A549 (cell line): ENCODE results near the gene IDUA. TPM values are rescaled to one million over a fixed set of nuclear protein-coding genes. Genes with fewer than 3 reads are reported as not detected.
A peak's percentile ranks its signal among the peaks of the same experiment; 100 is the strongest.

ENCODE experiments used
- ATAC-seq, 2 experiments: fragments of 200-7000 bp in 1 of 2; fragments of >200 bp in 1 of 2; cut with Nextera tagmentation in 1 of 2; cut with Tn5 transposase in 1 of 2; 3 replicates each; pipeline versions ENCODE4 v1.8.0 to v1.9.1; 2018 to 2020; ENCODE audit warnings: mild to moderate bottlenecking in 1 of 2, moderate library complexity in 1 of 2
- CTCF ChIA-PET: fragments of 300-600 bp; sonication (Branson Sonifier 250); formaldehyde crosslinking; extraction: SDS; loops from one replicate; lab custom pipeline; 2021; ENCODE audit warnings: antibody characterized with exemption, inconsistent platforms; lab: Yijun Ruan, JAX
- POLR2A ChIA-PET: fragments of 350-600 bp; formaldehyde crosslinking; extraction: SDS; loops from one replicate; lab custom pipeline; 2021; ENCODE audit warnings: antibody characterized with exemption, inconsistent platforms; lab: Yijun Ruan, JAX
- DNase-seq, 2 experiments: peaks; one replicate each; pipeline versions ENCODE4 v3.0.0 to v3.0.0-alpha.2; 2011 to 2016; ENCODE audit warnings: low read depth in 1 of 2, low spot score in 1 of 2
- FAIRE-seq: peaks from 2 replicates; lab custom pipeline; 2011; peaks lifted over from hg19 to GRCh38; lab: Jason Lieb, UNC
- H3K27ac ChIP-seq, 2 experiments: fragments of >200 bp; sonication (Bioruptor Twin); formaldehyde crosslinking; 3 replicates each; pipeline ENCODE4 v1.5.1; 2016 to 2017
- H3K4me1 ChIP-seq: fragments of >200 bp; sonication (Bioruptor Twin); formaldehyde crosslinking; 3 replicates; pipeline ENCODE4 v1.6.1; 2016
- H3K4me2 ChIP-seq: fragments of >200 bp; sonication (Bioruptor Twin); formaldehyde crosslinking; 3 replicates; pipeline ENCODE4 v1.6.1; 2016
- H3K4me3 ChIP-seq: fragments of >200 bp; sonication (Bioruptor Twin); formaldehyde crosslinking; 3 replicates; pipeline ENCODE4 v1.5.1; 2016
- H3K9me3 ChIP-seq: fragments of >200 bp; sonication (Bioruptor Twin); formaldehyde crosslinking; 3 replicates; pipeline ENCODE4 v1.6.1; 2016
- CBX2 ChIP-seq: fragments of 200-600 bp; sonication (generic); IDR thresholded peaks from 2 replicates; pipeline ENCODE4 v1.6.1; 2016; ENCODE audit warnings: low read depth, mild to moderate bottlenecking, borderline replicate concordance
- CBX8 ChIP-seq: fragments of 200-600 bp; sonication (generic); IDR thresholded peaks from 2 replicates; pipeline ENCODE4 v1.6.1; 2016
- CHD2 ChIP-seq: fragments of 150-350 bp; IDR thresholded peaks from 2 replicates; pipeline ENCODE4 v1.6.1; 2014; ENCODE audit warnings: low read length; ENCODE audit not compliant: partially characterized antibody
- CHD4 ChIP-seq: fragments of 200-600 bp; sonication (generic); IDR thresholded peaks from 2 replicates; pipeline ENCODE4 v1.6.1; 2016; ENCODE audit warnings: antibody characterized with exemption, mild to moderate bottlenecking, borderline replicate concordance
- EP300 ChIP-seq, 2 experiments: fragments of >200 bp; sonication (Bioruptor Twin); formaldehyde crosslinking; IDR thresholded peaks; 2 replicates in 1 of 2; 3 replicates in 1 of 2; pipeline ENCODE4 v1.6.1; 2016 to 2017
- FOXS1 ChIP-seq: fragments of 250-450 bp; sonication (Bioruptor Pico); IDR thresholded peaks from 2 replicates; pipeline ENCODE4 v1.5.0; 2020; ENCODE audit warnings: mild to moderate bottlenecking, moderate library complexity
- JUNB ChIP-seq: fragments of >200 bp; sonication (Bioruptor Twin); formaldehyde crosslinking; IDR thresholded peaks from 2 replicates; pipeline ENCODE4 v1.6.1; 2016
- KDM1A ChIP-seq: fragments of 200-600 bp; sonication (generic); IDR thresholded peaks from 2 replicates; pipeline ENCODE4 v1.6.1; 2016; ENCODE audit warnings: low read depth, mild to moderate bottlenecking
- MAFK ChIP-seq: fragments of 450-650 bp; IDR thresholded peaks from 2 replicates; pipeline ENCODE4 v1.6.1; 2014; ENCODE audit not compliant: partially characterized antibody
- MAZ ChIP-seq: fragments of 150-350 bp; IDR thresholded peaks from 2 replicates; pipeline ENCODE4 v1.6.1; 2014; ENCODE audit warnings: antibody characterized with exemption, low read depth, low read length, borderline replicate concordance
- MYC ChIP-seq: IDR thresholded peaks from 2 replicates; pipeline ENCODE4 v1.6.1; 2012; ENCODE audit warnings: mild to moderate bottlenecking, inconsistent platforms, low read length, improper control_type of control experiment, borderline replicate concordance
- NFE2L2 ChIP-seq: fragments of 150-350 bp; conservative IDR thresholded peaks from 2 replicates; pipeline ENCODE4 v1.6.1; 2014; ENCODE audit warnings: low read length
- NPAS2 ChIP-seq: fragments of 250-450 bp; sonication (Bioruptor Pico); IDR thresholded peaks from 2 replicates; pipeline ENCODE4 v1.8.0; 2022; ENCODE audit warnings: mild to moderate bottlenecking, moderate library complexity, borderline replicate concordance
- RCOR1 ChIP-seq: fragments of 150-350 bp; IDR thresholded peaks from 2 replicates; pipeline ENCODE4 v1.6.1; 2014; ENCODE audit warnings: antibody characterized with exemption, low read length, low read depth
- RFX5 ChIP-seq: fragments of 450-650 bp; IDR thresholded peaks from 2 replicates; pipeline ENCODE4 v1.7.1; 2014; ENCODE audit warnings: antibody characterized with exemption, mild to moderate bottlenecking, moderate library complexity
- TFCP2L1 ChIP-seq: fragments of 250-450 bp; sonication (Bioruptor Pico); IDR thresholded peaks from 2 replicates; pipeline ENCODE4 v1.5.0; 2021; ENCODE audit warnings: mild to moderate bottlenecking
- TP53 ChIP-seq: fragments of 250-450 bp; sonication (Bioruptor Pico); IDR thresholded peaks from 2 replicates; pipeline ENCODE4 v1.5.0; 2021; ENCODE audit warnings: mild to moderate bottlenecking, moderate library complexity
- ZC3H11A ChIP-seq: fragments of 450-650 bp; IDR thresholded peaks from 2 replicates; pipeline ENCODE4 v1.6.1; 2014; ENCODE audit warnings: antibody characterized with exemption, mild to moderate bottlenecking
- ZFP36 ChIP-seq: fragments of 450-650 bp; IDR thresholded peaks from 2 replicates; pipeline ENCODE4 v1.6.1; 2014; ENCODE audit warnings: borderline replicate concordance; ENCODE audit not compliant: partially characterized antibody
- WGBS: methylation state at CpG from one replicate; pipeline ENCODE4 v1.1.6; 2017; ENCODE audit errors: missing lambda C conversion rate; 5-methylcytosine and 5-hydroxymethylcytosine counted together
- polyA plus RNA-seq, 4 experiments: library from polyadenylated mRNA; depleted of rRNA in 3 of 4; stranded (reverse); fragments of >200 nt; fragmentation: RNase III in 1 of 4; extraction: RNeasy Plus Mini Kit Qiagen cat#74134 plus additional on column Dnase treatment in 1 of 4; gene quantifications; 2 replicates in 3 of 4; 3 replicates in 1 of 4; pipeline ENCODE4 v1.2.3, GENCODE V29; 2011 to 2017
- TF ChIP-seq, protein P1 (sequence below): fragments of 250-450 bp; sonication (Bioruptor Pico); IDR thresholded peaks from 2 replicates; pipeline ENCODE4 v1.5.0; 2021; ENCODE audit warnings: mild to moderate bottlenecking, moderate library complexity, borderline replicate concordance
- TF ChIP-seq, protein P2 (sequence below): fragments of 200-600 bp; sonication (generic); IDR thresholded peaks from 2 replicates; pipeline ENCODE4 v1.6.1; 2016; ENCODE audit warnings: antibody characterized with exemption, mild to moderate bottlenecking, moderate library complexity
- TF ChIP-seq, protein P3 (sequence below): fragments of >200 bp; sonication (Bioruptor Twin); formaldehyde crosslinking; IDR thresholded peaks from 3 replicates; pipeline ENCODE4 v1.6.1; 2016
- TF ChIP-seq, protein P4 (sequence below): fragments of >200 bp; sonication (Bioruptor Twin); formaldehyde crosslinking; IDR thresholded peaks from 2 replicates; pipeline ENCODE4 v1.6.1; 2016
- TF ChIP-seq, protein P5 (sequence below): fragments of 250-450 bp; sonication (Bioruptor Pico); IDR thresholded peaks from 2 replicates; pipeline ENCODE4 v1.5.0; 2020; ENCODE audit warnings: low read depth, mild to moderate bottlenecking, moderate library complexity
- TF ChIP-seq, protein P6 (sequence below): fragments of 450-650 bp; IDR thresholded peaks from 2 replicates; pipeline ENCODE4 v1.6.1; 2014; ENCODE audit warnings: antibody characterized with exemption
- TF ChIP-seq, protein P7 (sequence below): IDR thresholded peaks from 2 replicates; pipeline ENCODE4 v1.6.1; 2012

The IDUA gene
- polyA plus RNA-seq, 2 of the 4 experiments (the other 2 are of a cell fraction), result 3.1 to 19.4 TPM

GRCh38 chr4:1024882-1025545 is 38.2 kb downstream of the IDUA start:
- no peak for FAIRE-seq
- Histone ChIP-seq H3K27ac (no peak overlapping the region), H3K4me2 (no peak overlapping the region), H3K9me3 (no peaks in the 10 kb centered on the region), H3K4me3 (no peak overlapping the region), H3K4me1 (no peaks in the 10 kb centered on the region)
- TF ChIP-seq, protein P1, sequence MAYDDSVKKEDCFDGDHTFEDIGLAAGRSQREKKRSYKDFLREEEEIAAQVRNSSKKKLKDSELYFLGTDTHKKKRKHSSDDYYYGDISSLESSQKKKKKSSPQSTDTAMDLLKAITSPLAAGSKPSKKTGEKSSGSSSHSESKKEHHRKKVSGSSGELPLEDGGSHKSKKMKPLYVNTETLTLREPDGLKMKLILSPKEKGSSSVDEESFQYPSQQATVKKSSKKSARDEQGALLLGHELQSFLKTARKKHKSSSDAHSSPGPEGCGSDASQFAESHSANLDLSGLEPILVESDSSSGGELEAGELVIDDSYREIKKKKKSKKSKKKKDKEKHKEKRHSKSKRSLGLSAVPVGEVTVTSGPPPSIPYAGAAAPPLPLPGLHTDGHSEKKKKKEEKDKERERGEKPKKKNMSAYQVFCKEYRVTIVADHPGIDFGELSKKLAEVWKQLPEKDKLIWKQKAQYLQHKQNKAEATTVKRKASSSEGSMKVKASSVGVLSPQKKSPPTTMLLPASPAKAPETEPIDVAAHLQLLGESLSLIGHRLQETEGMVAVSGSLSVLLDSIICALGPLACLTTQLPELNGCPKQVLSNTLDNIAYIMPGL (CRISPR knock-in tag), result no peak
- TF ChIP-seq, protein P2, sequence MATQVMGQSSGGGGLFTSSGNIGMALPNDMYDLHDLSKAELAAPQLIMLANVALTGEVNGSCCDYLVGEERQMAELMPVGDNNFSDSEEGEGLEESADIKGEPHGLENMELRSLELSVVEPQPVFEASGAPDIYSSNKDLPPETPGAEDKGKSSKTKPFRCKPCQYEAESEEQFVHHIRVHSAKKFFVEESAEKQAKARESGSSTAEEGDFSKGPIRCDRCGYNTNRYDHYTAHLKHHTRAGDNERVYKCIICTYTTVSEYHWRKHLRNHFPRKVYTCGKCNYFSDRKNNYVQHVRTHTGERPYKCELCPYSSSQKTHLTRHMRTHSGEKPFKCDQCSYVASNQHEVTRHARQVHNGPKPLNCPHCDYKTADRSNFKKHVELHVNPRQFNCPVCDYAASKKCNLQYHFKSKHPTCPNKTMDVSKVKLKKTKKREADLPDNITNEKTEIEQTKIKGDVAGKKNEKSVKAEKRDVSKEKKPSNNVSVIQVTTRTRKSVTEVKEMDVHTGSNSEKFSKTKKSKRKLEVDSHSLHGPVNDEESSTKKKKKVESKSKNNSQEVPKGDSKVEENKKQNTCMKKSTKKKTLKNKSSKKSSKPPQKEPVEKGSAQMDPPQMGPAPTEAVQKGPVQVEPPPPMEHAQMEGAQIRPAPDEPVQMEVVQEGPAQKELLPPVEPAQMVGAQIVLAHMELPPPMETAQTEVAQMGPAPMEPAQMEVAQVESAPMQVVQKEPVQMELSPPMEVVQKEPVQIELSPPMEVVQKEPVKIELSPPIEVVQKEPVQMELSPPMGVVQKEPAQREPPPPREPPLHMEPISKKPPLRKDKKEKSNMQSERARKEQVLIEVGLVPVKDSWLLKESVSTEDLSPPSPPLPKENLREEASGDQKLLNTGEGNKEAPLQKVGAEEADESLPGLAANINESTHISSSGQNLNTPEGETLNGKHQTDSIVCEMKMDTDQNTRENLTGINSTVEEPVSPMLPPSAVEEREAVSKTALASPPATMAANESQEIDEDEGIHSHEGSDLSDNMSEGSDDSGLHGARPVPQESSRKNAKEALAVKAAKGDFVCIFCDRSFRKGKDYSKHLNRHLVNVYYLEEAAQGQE, result no peak
- TF ChIP-seq RCOR1, result no peak
- no peak for TF ChIP-seq JUNB
- TF ChIP-seq FOXS1, result no peak
- no peak for TF ChIP-seq TP53 (CRISPR knock-in tag)
- no peak for TF ChIP-seq MYC
- TF ChIP-seq NFE2L2, result no peak
- TF ChIP-seq CHD2, result no peak
- TF ChIP-seq CHD4, result no peak
- no peak for TF ChIP-seq TFCP2L1 (CRISPR knock-in tag)
- no peak for TF ChIP-seq CBX2
- no peak for TF ChIP-seq KDM1A
- no peak for TF ChIP-seq RFX5
- TF ChIP-seq, protein P3, sequence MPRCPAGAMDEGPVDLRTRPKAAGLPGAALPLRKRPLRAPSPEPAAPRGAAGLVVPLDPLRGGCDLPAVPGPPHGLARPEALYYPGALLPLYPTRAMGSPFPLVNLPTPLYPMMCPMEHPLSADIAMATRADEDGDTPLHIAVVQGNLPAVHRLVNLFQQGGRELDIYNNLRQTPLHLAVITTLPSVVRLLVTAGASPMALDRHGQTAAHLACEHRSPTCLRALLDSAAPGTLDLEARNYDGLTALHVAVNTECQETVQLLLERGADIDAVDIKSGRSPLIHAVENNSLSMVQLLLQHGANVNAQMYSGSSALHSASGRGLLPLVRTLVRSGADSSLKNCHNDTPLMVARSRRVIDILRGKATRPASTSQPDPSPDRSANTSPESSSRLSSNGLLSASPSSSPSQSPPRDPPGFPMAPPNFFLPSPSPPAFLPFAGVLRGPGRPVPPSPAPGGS, result no peak
- no peak for TF ChIP-seq CBX8
- TF ChIP-seq, protein P4, sequence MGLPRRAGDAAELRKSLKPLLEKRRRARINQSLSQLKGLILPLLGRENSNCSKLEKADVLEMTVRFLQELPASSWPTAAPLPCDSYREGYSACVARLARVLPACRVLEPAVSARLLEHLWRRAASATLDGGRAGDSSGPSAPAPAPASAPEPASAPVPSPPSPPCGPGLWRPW, result no peak
- CTCF ChIA-PET, result no interaction called here
- POLR2A ChIA-PET, result no interaction called here
- no peak for DNase-seq
- WGBS, result 97% methylated on average over 12 of the region's 32 CpGs
- ATAC-seq, result no peak

DNA sequence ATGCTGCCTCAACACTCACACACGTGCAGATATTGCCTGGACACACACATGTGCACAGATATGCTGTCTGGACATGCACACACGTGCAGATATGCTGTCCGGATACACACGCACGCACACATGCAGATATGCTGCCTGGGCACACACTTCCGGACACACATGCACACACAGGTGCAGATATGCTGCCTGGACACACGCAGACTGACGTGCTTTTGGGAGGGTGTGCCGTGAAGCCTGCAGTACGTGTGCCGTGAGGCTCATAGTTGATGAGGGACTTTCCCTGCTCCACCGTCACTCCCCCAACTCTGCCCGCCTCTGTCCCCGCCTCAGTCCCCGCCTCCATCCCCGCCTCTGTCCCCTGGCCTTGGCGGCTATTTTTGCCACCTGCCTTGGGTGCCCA is 39.3 kb downstream of the IDUA start:
- H3K4me3 ChIP-seq, result no peak overlapping the region
- 48% methylated on average over 17 of the region's 17 CpGs for WGBS
- H3K9me3 ChIP-seq, result no peaks in the 10 kb centered on the region
- FAIRE-seq (no peak), DNase-seq (no peak), ATAC-seq (peak in 1 of 2 experiments; percentile 44; a peak in 3 of 6 replicates)
- CTCF ChIA-PET, result no interaction called here
- no peak overlapping the region for H3K4me2 ChIP-seq
- POLR2A ChIA-PET, result no interaction called here
- no peaks in the 10 kb centered on the region for H3K4me1 ChIP-seq
- no peak overlapping the region for H3K27ac ChIP-seq
- TF ChIP-seq MAFK (no peak), CHD4 (no peak), MAZ (no peak), ZFP36 (no peak), ZC3H11A (no peak), NPAS2 (no peak), RFX5 (no peak), EP300 (IDR thresholded peaks at IDR 0.05) (no peak), TP53 (CRISPR knock-in tag) (no peak)
- TF ChIP-seq, protein P5, sequence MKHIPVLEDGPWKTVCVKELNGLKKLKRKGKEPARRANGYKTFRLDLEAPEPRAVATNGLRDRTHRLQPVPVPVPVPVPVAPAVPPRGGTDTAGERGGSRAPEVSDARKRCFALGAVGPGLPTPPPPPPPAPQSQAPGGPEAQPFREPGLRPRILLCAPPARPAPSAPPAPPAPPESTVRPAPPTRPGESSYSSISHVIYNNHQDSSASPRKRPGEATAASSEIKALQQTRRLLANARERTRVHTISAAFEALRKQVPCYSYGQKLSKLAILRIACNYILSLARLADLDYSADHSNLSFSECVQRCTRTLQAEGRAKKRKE, result no peak
- TF ChIP-seq, protein P6, sequence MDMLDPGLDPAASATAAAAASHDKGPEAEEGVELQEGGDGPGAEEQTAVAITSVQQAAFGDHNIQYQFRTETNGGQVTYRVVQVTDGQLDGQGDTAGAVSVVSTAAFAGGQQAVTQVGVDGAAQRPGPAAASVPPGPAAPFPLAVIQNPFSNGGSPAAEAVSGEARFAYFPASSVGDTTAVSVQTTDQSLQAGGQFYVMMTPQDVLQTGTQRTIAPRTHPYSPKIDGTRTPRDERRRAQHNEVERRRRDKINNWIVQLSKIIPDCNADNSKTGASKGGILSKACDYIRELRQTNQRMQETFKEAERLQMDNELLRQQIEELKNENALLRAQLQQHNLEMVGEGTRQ, result no peak
- TF ChIP-seq, protein P7, sequence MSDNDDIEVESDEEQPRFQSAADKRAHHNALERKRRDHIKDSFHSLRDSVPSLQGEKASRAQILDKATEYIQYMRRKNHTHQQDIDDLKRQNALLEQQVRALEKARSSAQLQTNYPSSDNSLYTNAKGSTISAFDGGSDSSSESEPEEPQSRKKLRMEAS, result no peak
